Stimulated activated naive CD8-positive, alpha-beta T cell treated with anti-CD3 and anti-CD28 coated beads, Interleukin-15, Interleukin-2, amounts not matched to agents 100 U/mL and 50 U/mL, for 24 hours (primary cell): Measurements from ENCODE around the gene DIMT1.
A peak's percentile ranks its signal among the peaks of the same experiment; 100 is the strongest.

ENCODE experiments used
- ATAC-seq: fragments of 150-1000 bp; cut with Tn5 transposase; one replicate; pipeline ENCODE4 v1.10.0; 2021
- DNase-seq: peaks from one replicate; pipeline ENCODE4 v3.0.0; 2021

Gene DIMT1

DNA sequence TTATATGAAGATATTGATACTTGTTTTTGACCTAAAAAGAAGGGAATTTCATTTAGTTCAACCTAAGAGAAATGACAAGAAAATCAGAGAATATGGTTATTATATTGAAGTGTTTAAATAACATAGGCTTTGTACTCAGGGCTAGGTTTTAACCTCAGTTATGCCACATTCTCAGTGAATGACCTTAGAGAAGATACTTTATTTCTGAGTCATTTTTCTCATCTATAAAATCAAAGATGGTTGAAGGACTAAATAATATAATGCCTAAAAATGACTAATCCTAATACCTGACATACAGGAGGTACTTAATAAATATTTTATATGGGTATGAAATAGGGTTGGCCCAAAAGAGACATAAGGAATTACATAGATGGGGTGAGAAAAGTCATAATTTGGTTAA lies 32.3 kb downstream of the DIMT1 start:
- ATAC-seq (no peak), DNase-seq (no peak)

- peak; percentile 81 for ATAC-seq
- no peak for DNase-seq
Measured at GRCh38 chr5:62369039-62369438, 34.7 kb downstream of the DIMT1 start.

GRCh38 chr5:62362701-62363100 lies 41.0 kb downstream of the DIMT1 start:
- ATAC-seq (no peak), DNase-seq (no peak)

- DNase-seq (no peak), ATAC-seq (no peak)
Measured at GRCh38 chr5:62354028-62354874, 49.5 kb downstream of the DIMT1 start.

GRCh38 chr5:62348723-62349481 lies 54.8 kb downstream of the DIMT1 start:
- DNase-seq (no peak), ATAC-seq (no peak)

- no peak for ATAC-seq
Measured at GRCh38 chr5:62347928-62348327, 55.8 kb downstream of the DIMT1 start.

DNA sequence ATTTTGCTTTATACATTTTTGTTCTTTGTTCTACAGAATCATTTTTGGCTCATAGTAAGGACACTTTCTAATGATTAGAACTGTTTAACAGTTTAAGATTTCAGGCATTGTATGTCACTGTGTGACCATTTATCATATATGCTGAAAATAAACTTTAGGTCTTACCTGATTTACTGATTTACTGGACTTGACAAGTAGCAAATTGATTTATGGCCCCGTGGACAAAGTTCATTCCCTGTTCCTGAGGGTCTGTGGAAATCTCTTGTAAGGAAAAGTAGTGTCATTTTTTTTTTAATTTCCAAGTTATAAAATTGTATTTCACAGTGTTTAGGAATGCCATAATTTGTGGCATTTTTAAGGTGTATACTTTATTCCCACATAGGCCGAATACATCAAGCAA lies 57.0 kb downstream of the DIMT1 start:
- ATAC-seq = no peak

More at GRCh38 chr5:62347928-62348327, 55.8 kb downstream of the DIMT1 start:
- no peak for DNase-seq

DNA sequence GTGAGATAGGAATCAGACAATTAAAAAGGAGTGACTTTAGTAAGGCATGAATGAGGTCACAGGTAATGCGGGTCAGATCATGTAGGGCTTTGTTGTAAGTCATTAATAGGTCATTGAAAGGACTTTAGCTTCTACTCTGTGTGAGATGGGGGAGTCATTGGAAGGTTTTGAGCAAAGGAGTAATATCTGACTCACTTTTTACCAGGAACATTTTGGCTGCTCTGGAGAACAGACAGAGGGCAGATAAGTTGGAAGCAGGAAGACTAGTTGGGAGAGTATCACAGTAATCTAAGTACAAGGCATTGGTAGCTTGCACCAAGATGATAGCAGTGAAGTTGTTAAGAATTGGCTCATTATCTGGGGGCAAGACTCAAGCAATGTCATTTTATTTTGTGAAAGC lies 60.3 kb downstream of the DIMT1 start:
- DNase-seq = no peak

More for the DNA sequence above, 57.0 kb downstream of the DIMT1 start:
- no peak for DNase-seq

DNA sequence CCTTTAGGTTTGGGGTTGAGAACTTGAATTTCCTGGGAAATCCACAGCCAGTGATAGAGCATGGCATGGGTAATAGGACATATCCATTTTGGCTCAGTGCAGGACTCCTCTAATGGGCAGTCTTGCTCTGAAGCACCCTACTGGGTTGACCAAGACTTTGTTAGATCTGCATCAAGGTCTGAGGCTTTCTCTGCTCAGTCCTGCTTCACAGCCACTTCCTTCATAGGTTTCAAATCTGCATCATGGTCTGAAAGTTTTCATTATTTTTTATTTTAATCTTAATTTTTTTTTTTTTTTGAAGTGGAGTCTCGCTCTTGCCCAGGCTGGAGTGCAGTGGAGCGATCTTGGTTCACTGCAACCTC lies 61.2 kb downstream of the DIMT1 start:
- DNase-seq (no peak), ATAC-seq (no peak)

More for the DNA sequence above, 60.3 kb downstream of the DIMT1 start:
- no peak for ATAC-seq

DNA sequence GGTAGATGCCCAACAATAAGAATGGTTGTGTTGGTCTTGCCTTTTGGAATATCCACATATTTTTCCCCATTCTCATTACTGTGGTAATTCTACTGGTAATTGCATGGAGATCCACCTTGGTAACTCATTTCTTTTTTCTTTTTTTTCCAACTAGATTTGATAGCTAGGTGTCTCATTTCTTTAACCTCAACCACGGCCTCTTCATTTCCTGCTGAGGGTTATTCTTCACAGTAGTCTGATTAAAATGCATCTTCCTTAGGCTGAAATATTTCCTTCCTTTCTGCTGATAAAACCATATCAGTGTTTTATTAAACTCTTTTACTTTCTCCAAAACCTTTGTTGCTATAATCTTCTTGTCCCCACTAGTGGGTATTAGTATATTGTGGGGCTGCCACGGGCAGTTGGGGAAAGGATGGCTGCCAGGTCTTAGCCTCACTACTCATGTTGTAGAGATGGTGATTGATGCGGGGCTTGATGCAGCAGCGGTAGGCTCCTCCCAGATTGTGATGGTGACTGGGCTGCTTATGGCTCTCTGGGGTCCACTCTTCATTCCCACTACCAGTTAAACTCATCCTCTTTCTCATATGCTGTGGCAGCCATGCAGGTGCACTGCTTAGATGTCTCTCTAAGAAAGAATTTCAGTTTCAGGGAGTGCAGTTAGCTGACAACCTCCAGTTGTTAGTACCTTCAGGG lies 61.8 kb downstream of the DIMT1 start:
- DNase-seq = no peak
- peak; percentile 59 for ATAC-seq

- ATAC-seq = peak; percentile 28
- no peak for DNase-seq
Measured at GRCh38 chr5:62340979-62341378, 62.7 kb downstream of the DIMT1 start.

DNA sequence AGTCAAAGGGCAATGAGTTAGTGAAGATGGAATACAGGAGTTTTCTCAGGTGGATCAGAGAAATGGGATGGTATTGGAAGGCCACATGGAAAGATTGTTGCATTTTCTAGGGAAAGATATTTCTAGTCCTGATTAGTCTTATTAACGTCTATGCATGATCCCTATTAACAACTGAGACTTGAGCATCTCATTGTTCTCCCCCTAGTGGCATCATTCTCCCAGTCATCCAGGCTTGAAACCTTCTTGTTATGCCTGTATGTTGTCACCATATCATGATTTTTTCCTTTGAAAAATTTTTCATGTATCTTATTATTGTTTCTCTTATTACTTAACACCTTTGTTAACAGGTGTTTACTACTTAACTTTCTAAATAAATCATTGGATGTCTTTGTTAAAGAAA lies 63.3 kb downstream of the DIMT1 start:
- DNase-seq (no peak), ATAC-seq (no peak)
